Measurements from ENCODE around the gene HOXB6.

Gene HOXB6

GRCh38 chr17:48598736-48599135 lies 6.0 kb downstream of the HOXB6 start:
- no peak overlapping the region for H3K9ac ChIP-seq (ENCODE audit: low read depth, low read length, poor library complexity)
- no peak overlapping the region for H3K4me3 ChIP-seq (ENCODE audit: low read length in 2 of 2)
- no peaks in the 10 kb centered on the region for H3K4me1 ChIP-seq (ENCODE audit: control insufficient read depth in 2 of 2, insufficient read depth in 1 of 2, low read depth in 1 of 2, low read length in 2 of 2)
- H2AK5ac ChIP-seq (ENCODE audit: low read depth, low read length) = no peak overlapping the region
- no peak overlapping the region for H3K4ac ChIP-seq (ENCODE audit: low read length)
- no CpG with 5 or more reads among the region's 7 CpGs for WGBS, 2 donors (ENCODE audit: extremely low coverage in 2 of 2, insufficient read length in 2 of 2, insufficient replicate concordance in 1 of 2)
- no peak overlapping the region for H4K91ac ChIP-seq (ENCODE audit: low read depth, low read length, poor library complexity)
- no peak overlapping the region for H2AFZ ChIP-seq (ENCODE audit: low read length)
- H3K36me3 ChIP-seq (replicated peaks in 1 of 2; ENCODE audit: control insufficient read depth in 2 of 2, insufficient read depth in 2 of 2, low read length in 2 of 2) = no peaks in the 10 kb centered on the region
- H3K27ac ChIP-seq (replicated peaks; ENCODE audit: low read length) = no peak overlapping the region
- H2BK120ac ChIP-seq (ENCODE audit: low read depth, low read length) = no peak overlapping the region
- H3K18ac ChIP-seq (ENCODE audit: low read length) = no peak overlapping the region
- H3K23ac ChIP-seq (ENCODE audit: low read depth, low read length, poor library complexity) = no peak overlapping the region
- no peak overlapping the region for H3K14ac ChIP-seq (ENCODE audit: low read length)
- no peak overlapping the region for H2BK15ac ChIP-seq (ENCODE audit: low read length)
- DNase-seq (ENCODE audit: low spot score) = no peak
- H2BK12ac ChIP-seq (ENCODE audit: low read length) = no peak overlapping the region
- peaks cover 76 to 100% (median 100%) of the 10 kb centered on the region in 3 experiments for H3K27me3 ChIP-seq (ENCODE audit: control insufficient read depth in 3 of 3, insufficient read depth in 3 of 3, low read depth in 1 of 3, low read length in 3 of 3)
- no peak overlapping the region for H2BK5ac ChIP-seq (ENCODE audit: low read length)
- no peaks in the 10 kb centered on the region for H3K79me1 ChIP-seq (ENCODE audit: low read depth, low read length)
- peaks cover 0 to 6% of the 10 kb centered on the region in 2 donors for H3K9me3 ChIP-seq (replicated peaks in 1 of 2; ENCODE audit: control insufficient read depth in 2 of 2, insufficient read depth in 1 of 2, low read depth in 1 of 2, low read length in 2 of 2)
- H4K8ac ChIP-seq (ENCODE audit: low read depth, low read length) = no peak overlapping the region
- no peak overlapping the region for H3K4me2 ChIP-seq (ENCODE audit: insufficient read depth, low read length, poor library complexity, severe bottlenecking)

- no peak overlapping the region for H3K4ac ChIP-seq (ENCODE audit: low read length)
- H3K9ac ChIP-seq (ENCODE audit: low read depth, low read length, poor library complexity) = no peak overlapping the region
- H2BK15ac ChIP-seq (ENCODE audit: low read length) = no peak overlapping the region
- no peak overlapping the region for H3K4me3 ChIP-seq (ENCODE audit: low read length in 2 of 2)
- no peaks in the 10 kb centered on the region for H3K4me1 ChIP-seq (ENCODE audit: control insufficient read depth in 2 of 2, insufficient read depth in 1 of 2, low read depth in 1 of 2, low read length in 2 of 2)
- no peak overlapping the region for H3K18ac ChIP-seq (ENCODE audit: low read length)
- no peak overlapping the region for H3K27ac ChIP-seq (replicated peaks; ENCODE audit: low read length)
- WGBS, 2 donors (ENCODE audit: extremely low coverage in 2 of 2, insufficient read length in 2 of 2, insufficient replicate concordance in 1 of 2) = no CpG with 5 or more reads among the region's 68 CpGs
- peak overlapping the region; percentile 17 for H2AFZ ChIP-seq (ENCODE audit: low read length)
- H2BK12ac ChIP-seq (ENCODE audit: low read length) = no peak overlapping the region
- H3K9me3 ChIP-seq (replicated peaks in 1 of 2; ENCODE audit: control insufficient read depth in 2 of 2, insufficient read depth in 1 of 2, low read depth in 1 of 2, low read length in 2 of 2) = peaks cover 0 to 4% of the 10 kb centered on the region in 2 donors
- H2BK120ac ChIP-seq (ENCODE audit: low read depth, low read length) = no peak overlapping the region
- H3K14ac ChIP-seq (ENCODE audit: low read length) = no peak overlapping the region
- H3K23ac ChIP-seq (ENCODE audit: low read depth, low read length, poor library complexity) = peak overlapping the region; percentile 53
- no peak for DNase-seq (ENCODE audit: low spot score)
- H3K79me1 ChIP-seq (ENCODE audit: low read depth, low read length) = no peaks in the 10 kb centered on the region
- H2BK5ac ChIP-seq (ENCODE audit: low read length) = no peak overlapping the region
- H4K8ac ChIP-seq (ENCODE audit: low read depth, low read length) = no peak overlapping the region
- H3K36me3 ChIP-seq (replicated peaks in 1 of 2; ENCODE audit: control insufficient read depth in 2 of 2, insufficient read depth in 2 of 2, low read length in 2 of 2) = no peaks in the 10 kb centered on the region
- no peak overlapping the region for H2AK5ac ChIP-seq (ENCODE audit: low read depth, low read length)
- peaks cover 76 to 100% (median 100%) of the 10 kb centered on the region in 3 experiments for H3K27me3 ChIP-seq (ENCODE audit: control insufficient read depth in 3 of 3, insufficient read depth in 3 of 3, low read depth in 1 of 3, low read length in 3 of 3)
- H4K91ac ChIP-seq (ENCODE audit: low read depth, low read length, poor library complexity) = no peak overlapping the region
- no peak overlapping the region for H3K4me2 ChIP-seq (ENCODE audit: insufficient read depth, low read length, poor library complexity, severe bottlenecking)
Measured at GRCh38 chr17:48597778-48598631, 6.8 kb downstream of the HOXB6 start.

- Histone ChIP-seq H2AK5ac (ENCODE audit: low read depth, low read length) (no peak overlapping the region), H2AFZ (ENCODE audit: low read length) (peak overlapping the region; percentile 17), H4K8ac (ENCODE audit: low read depth, low read length) (no peak overlapping the region), H3K9ac (ENCODE audit: low read depth, low read length, poor library complexity) (no peak overlapping the region), H4K91ac (ENCODE audit: low read depth, low read length, poor library complexity) (no peak overlapping the region), H3K36me3 (replicated peaks in 1 of 2; ENCODE audit: control insufficient read depth in 2 of 2, insufficient read depth in 2 of 2, low read length in 2 of 2) (no peaks in the 10 kb centered on the region), H3K4me2 (ENCODE audit: insufficient read depth, low read length, poor library complexity, severe bottlenecking) (no peak overlapping the region), H3K79me1 (ENCODE audit: low read depth, low read length) (no peaks in the 10 kb centered on the region), H3K27ac (replicated peaks; ENCODE audit: low read length) (no peak overlapping the region), H2BK5ac (ENCODE audit: low read length) (no peak overlapping the region), H3K14ac (ENCODE audit: low read length) (no peak overlapping the region), H3K27me3 (ENCODE audit: control insufficient read depth in 3 of 3, insufficient read depth in 3 of 3, low read depth in 1 of 3, low read length in 3 of 3) (peaks cover 75 to 100% (median 100%) of the 10 kb centered on the region in 3 experiments), H3K23ac (ENCODE audit: low read depth, low read length, poor library complexity) (peak overlapping the region; percentile 53), H3K4me1 (ENCODE audit: control insufficient read depth in 2 of 2, insufficient read depth in 1 of 2, low read depth in 1 of 2, low read length in 2 of 2) (no peaks in the 10 kb centered on the region), H3K18ac (ENCODE audit: low read length) (no peak overlapping the region), H3K9me3 (replicated peaks in 1 of 2; ENCODE audit: control insufficient read depth in 2 of 2, insufficient read depth in 1 of 2, low read depth in 1 of 2, low read length in 2 of 2) (peaks cover 0 to 4% of the 10 kb centered on the region in 2 donors), H2BK120ac (ENCODE audit: low read depth, low read length) (no peak overlapping the region), H2BK12ac (ENCODE audit: low read length) (no peak overlapping the region), H3K4me3 (ENCODE audit: low read length in 2 of 2) (no peak overlapping the region), H3K4ac (ENCODE audit: low read length) (no peak overlapping the region), H2BK15ac (ENCODE audit: low read length) (no peak overlapping the region)
- no peak for DNase-seq (ENCODE audit: low spot score)
- no CpG with 5 or more reads among the region's 16 CpGs for WGBS, 2 donors (ENCODE audit: extremely low coverage in 2 of 2, insufficient read length in 2 of 2, insufficient replicate concordance in 1 of 2)
Measured at GRCh38 chr17:48597528-48597777, 7.3 kb downstream of the HOXB6 start.

- no peak overlapping the region for H3K14ac ChIP-seq (ENCODE audit: low read length)
- H3K27me3 ChIP-seq (ENCODE audit: control insufficient read depth in 3 of 3, insufficient read depth in 3 of 3, low read depth in 1 of 3, low read length in 3 of 3) = peaks cover 77 to 100% (median 100%) of the 10 kb centered on the region in 3 experiments
- no peak overlapping the region for H3K27ac ChIP-seq (replicated peaks; ENCODE audit: low read length)
- no peaks in the 10 kb centered on the region for H3K4me1 ChIP-seq (ENCODE audit: control insufficient read depth in 2 of 2, insufficient read depth in 1 of 2, low read depth in 1 of 2, low read length in 2 of 2)
- H3K4me2 ChIP-seq (ENCODE audit: insufficient read depth, low read length, poor library complexity, severe bottlenecking) = no peak overlapping the region
- H2BK5ac ChIP-seq (ENCODE audit: low read length) = no peak overlapping the region
- H3K36me3 ChIP-seq (replicated peaks in 1 of 2; ENCODE audit: control insufficient read depth in 2 of 2, insufficient read depth in 2 of 2, low read length in 2 of 2) = no peaks in the 10 kb centered on the region
- no peak overlapping the region for H4K91ac ChIP-seq (ENCODE audit: low read depth, low read length, poor library complexity)
- H3K23ac ChIP-seq (ENCODE audit: low read depth, low read length, poor library complexity) = peak overlapping the region; percentile 3
- peaks cover 0 to 4% of the 10 kb centered on the region in 2 donors for H3K9me3 ChIP-seq (replicated peaks in 1 of 2; ENCODE audit: control insufficient read depth in 2 of 2, insufficient read depth in 1 of 2, low read depth in 1 of 2, low read length in 2 of 2)
- no peak overlapping the region for H3K4me3 ChIP-seq (ENCODE audit: low read length in 2 of 2)
- no peak overlapping the region for H3K18ac ChIP-seq (ENCODE audit: low read length)
- no peak overlapping the region for H2BK15ac ChIP-seq (ENCODE audit: low read length)
- no peak overlapping the region for H2BK12ac ChIP-seq (ENCODE audit: low read length)
- H3K79me1 ChIP-seq (ENCODE audit: low read depth, low read length) = no peaks in the 10 kb centered on the region
- no peak overlapping the region for H2AK5ac ChIP-seq (ENCODE audit: low read depth, low read length)
- no peak overlapping the region for H3K9ac ChIP-seq (ENCODE audit: low read depth, low read length, poor library complexity)
- no CpG with 5 or more reads among the region's 26 CpGs for WGBS, 2 donors (ENCODE audit: extremely low coverage in 2 of 2, insufficient read length in 2 of 2, insufficient replicate concordance in 1 of 2)
- no peak for DNase-seq (ENCODE audit: low spot score)
- no peak overlapping the region for H4K8ac ChIP-seq (ENCODE audit: low read depth, low read length)
- no peak overlapping the region for H3K4ac ChIP-seq (ENCODE audit: low read length)
- no peak overlapping the region for H2BK120ac ChIP-seq (ENCODE audit: low read depth, low read length)
- H2AFZ ChIP-seq (ENCODE audit: low read length) = no peak overlapping the region
Measured at GRCh38 chr17:48596735-48597527, 7.9 kb downstream of the HOXB6 start.

All from neuronal stem cell (in vitro differentiated cells).